ENCODE data around the gene RFX3.

RFX3 gene

DNA sequence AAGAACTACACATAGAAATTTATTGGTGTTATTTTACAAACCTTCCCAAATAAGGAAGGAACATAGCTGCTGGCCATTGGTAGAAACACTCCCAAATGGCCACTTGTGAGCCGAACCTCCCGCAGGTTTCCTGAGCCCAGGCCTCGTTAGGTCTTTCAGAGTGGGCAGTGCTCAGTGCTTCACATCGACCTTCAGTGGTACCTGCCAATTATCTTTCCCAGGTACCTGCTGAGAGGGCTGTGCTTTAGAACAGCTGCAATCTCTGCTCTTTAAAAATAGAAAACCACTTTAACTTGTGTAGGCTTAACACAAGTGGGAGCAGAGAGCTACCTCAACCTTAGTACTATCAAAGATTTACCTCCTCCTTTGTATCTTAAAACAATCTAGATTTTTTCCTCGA lies 334.1 kb downstream of the RFX3 start:
- no peak for DNase-seq

DNA sequence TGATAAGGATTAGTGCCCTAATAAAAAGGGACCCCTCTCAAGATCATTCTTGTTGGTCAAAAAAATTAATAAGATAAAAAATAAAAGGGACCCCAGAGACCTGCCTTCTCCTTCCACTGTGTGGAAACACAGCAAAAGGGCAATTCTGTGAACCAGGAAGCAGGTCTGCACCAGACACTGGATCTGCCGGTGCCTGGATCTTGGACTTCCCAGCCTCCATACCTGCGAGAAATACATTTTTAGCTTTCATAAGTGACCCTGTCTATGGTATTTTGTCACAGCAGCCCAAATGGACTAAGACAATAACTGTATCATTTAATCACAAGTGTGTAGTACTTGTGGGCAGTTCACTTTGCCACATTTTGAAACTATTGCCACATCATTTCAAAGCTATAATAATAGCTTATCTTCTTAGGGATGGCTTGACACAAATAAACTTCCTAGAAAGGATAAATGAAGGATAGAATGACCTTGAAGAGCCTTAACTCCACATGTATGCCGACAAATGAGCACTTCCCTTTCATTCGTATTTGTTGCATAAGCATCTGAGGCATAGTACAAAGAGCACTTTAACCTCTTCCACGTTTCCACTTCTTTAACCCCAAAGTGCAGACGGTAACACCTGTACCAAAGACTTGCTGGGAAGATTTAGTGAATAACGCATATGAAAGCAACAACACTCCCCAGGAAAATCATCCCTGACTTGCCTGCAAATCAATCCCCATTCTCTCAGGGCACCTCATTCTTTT lies 336.5 kb downstream of the RFX3 start:
- no peak for DNase-seq

DNA sequence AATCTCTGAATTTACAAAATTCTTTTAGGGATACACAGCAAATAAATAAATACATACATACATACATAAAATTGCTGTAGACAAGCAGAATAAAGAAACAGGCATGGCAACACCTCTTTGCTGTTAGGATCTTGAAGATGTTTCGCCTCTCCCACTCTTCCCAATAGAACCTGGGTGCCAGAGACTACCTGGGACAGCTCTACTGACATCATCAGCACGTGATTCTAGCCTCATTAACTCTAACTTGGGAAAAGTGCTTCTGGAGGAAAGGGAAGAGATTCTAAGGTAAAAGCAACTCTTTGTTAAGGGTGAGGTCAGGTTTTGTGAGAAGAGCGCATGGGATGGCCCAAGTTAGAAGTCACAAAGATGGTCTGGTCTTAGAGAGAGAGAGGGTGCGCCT lies 339.1 kb downstream of the RFX3 start:
- DNase-seq = no peak

DNA sequence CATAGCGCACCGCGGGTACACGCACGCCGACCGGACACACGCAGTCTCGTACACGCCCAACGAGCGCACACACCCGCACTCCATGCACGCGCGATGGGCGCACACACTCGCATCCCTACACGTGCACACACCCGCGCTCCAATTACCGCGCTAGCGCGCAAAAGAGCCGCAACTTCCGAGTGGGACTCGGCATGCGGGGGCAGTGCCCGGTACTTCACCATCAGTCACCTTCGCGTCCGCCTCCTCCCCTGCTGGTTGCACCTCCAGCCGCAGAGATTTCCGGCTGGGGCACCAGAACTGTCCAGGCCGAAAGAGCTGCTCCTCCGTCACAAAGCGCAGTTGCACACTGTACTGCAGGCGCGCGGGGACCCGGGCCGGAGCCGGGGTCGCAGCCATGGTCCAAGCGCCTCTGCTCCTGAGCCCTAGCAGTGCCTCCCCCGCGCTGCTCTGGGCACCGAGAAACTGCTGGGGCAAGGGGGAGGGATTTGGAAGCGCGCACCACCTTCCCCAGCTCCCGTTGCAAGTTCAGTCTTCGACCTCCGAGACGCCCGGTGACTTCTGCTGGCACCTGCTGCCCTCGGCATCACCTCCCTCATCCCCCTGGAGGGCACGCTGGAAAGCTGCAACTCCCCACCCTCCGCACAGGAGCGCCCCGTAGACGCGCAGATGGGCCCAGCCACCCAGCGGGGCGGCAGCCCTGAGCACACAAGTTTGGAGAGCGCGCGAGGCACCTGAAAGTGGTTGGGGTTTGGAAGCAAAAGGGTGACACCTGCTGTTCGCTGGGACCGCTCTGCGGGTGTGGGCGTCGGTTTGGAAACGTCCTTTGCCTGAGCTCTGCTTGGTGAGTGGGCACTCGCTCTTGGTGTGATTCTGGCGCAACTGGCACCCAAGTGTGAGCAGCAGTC lies 344.5 kb downstream of the RFX3 start:
- no peak for DNase-seq

DNA sequence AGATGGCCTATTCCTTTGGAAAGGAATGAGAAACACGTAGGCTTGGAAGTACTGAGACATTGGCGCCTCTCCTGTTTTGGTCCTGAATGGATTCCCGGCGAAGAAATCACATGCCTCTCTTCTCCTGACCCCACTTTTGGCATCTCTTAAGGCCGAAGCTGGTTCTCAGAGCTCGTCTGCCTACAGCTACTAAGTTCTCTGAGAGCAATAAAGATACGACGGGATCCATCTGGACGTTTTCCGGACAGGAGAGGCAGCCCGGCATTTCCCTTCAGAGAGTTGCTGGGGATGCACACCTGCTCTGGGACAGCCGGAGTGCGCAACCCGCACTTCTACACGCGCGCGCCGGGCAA lies 345.1 kb downstream of the RFX3 start:
- DNase-seq = no peak

DNA sequence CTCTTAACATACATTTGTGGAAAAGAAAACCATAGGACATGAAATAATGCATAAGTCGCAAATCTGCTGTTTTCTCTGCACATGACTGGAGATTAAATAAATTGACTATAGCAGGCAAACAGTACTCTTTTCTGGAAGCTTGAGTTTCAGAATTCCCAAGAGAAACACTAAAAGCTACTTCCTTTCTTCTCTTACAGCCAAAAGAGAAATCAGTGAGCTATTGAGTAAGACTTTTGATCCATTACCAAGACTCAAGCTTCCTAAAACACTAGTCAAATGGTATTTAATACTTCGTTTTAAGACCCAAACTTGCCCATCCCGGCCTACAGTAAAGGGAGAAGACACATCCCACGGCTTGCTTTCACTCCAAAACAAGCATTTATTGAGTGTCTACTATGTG lies 346.1 kb downstream of the RFX3 start:
- no peak for DNase-seq

DNA sequence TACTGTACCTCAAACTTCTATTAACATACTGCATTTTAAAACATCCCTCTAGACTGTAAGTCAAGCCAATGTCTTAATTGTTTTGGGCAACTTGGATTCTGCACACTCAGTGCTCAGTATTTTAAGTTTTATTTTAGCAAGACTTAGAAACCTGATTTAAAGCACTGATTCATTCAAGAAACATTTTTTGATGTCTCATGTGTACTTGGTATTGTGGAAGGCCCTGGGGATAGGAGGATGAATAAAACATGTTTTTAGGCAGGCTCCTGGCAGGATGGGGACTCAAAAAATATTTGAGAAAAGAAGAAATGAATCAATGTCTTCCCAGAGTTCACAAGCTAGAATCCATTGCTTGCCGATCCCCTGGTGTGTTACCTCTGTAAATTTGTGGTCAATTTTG lies 347.9 kb downstream of the RFX3 start:
- no peak for DNase-seq

DNA sequence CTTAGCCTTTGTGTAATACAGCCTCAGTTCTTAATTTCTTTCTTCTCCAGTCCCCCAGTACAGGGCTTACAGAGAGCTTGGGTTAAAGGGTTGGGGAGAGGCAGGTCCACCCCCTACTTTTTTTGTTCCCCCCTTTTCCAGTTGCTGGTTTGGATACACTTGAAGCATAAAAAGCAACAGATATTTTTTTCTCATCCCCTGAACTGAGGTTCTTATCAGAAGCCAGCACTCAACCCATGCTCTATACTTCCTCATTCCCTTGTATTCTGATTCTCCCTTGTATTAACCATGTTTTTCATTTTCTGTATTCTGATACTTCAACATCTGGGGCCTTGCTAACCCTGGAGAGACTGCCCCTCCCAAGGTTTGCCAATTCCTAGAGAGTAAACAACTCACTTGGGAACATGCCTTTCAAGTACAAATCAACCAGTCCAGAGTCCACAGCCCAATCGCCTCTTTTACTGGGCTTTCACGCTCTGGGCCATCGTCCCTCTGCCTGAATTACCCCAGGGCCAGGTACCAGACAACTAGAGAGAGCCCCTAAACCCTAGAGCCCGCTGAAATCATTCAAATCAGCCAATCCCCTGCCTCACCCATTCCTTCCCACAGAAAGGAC lies 348.5 kb downstream of the RFX3 start:
- no peak for DNase-seq

DNA sequence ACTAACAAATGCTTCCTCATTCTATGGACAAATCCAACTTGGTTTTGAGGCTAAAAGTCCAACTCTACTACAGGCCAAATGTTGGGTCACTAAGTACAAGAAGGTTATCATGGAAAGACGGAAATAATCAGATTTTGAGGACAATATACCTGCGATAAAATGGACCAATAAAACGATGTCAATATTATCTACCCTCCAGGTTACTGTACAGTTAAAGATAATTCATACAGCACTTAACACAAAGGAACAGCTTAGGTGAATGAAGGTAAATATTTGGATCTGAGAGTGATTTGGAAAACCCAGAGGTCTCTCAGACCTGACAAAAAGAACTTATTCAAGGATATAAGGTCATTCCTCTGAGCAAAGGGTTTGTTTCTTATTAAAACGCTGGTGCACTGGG lies 352.4 kb downstream of the RFX3 start:
- DNase-seq = no peak

DNA sequence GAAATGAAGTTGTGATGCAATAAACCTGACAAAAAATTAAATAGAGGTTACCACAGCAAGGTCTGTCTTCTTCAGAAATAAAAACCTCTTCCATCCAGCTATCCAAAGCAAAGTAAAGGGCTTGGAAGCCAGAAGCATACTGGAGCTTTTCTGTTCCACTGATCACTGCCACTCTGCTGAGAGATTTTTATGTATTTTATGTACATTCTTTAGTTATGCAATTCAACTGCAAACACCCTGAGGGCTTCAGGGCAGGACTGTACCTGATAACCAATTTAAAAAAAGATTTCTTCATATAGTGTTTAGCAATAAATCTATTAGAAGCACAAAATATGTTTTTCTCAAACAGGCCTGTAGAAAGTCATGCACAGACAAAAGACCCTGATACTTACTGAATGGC lies 355.0 kb downstream of the RFX3 start:
- DNase-seq = no peak

Data from T1000 (cell line).